ENCODE measurements around the gene CLEC4F.

CLEC4F gene

GRCh38 chr2:70779911-70780545 lies 40.4 kb downstream of the CLEC4F start:
- no peak for DNase-seq

- DNase-seq = no peak
Observed at GRCh38 chr2:70779491-70779890, 40.9 kb downstream of the CLEC4F start.

- no peak for DNase-seq
Observed at GRCh38 chr2:70778676-70779075, 41.7 kb downstream of the CLEC4F start.

- DNase-seq = no peak
Observed at GRCh38 chr2:70777450-70777849, 42.9 kb downstream of the CLEC4F start.

- no peak for DNase-seq
Observed at GRCh38 chr2:70776266-70776665, 44.1 kb downstream of the CLEC4F start.

GRCh38 chr2:70775141-70775540 lies 45.3 kb downstream of the CLEC4F start:
- no peak for DNase-seq

- DNase-seq = no peak
Observed at GRCh38 chr2:70772486-70773155, 47.8 kb downstream of the CLEC4F start.

GRCh38 chr2:70771446-70771845 lies 49.0 kb downstream of the CLEC4F start:
- DNase-seq = no peak

GRCh38 chr2:70769450-70769849 lies 50.9 kb downstream of the CLEC4F start:
- DNase-seq = no peak

GRCh38 chr2:70768590-70769085 lies 51.8 kb downstream of the CLEC4F start:
- no peak for DNase-seq

GRCh38 chr2:70767699-70768589 lies 52.5 kb downstream of the CLEC4F start, which contains the start of gene ADD2:
ADD2 (minus strand) TSS chr2:70768200; CDS start chr2:70706408, 61,792 bp downstream.
- no peak for DNase-seq

- no peak for DNase-seq
Observed at GRCh38 chr2:70767079-70767698, 53.2 kb downstream of the CLEC4F start.

- DNase-seq = no peak
Observed at GRCh38 chr2:70766357-70767078, 53.9 kb downstream of the CLEC4F start.

GRCh38 chr2:70765507-70765906 lies 54.9 kb downstream of the CLEC4F start:
- no peak for DNase-seq

GRCh38 chr2:70759446-70759845 lies 61.0 kb downstream of the CLEC4F start:
- DNase-seq = no peak

Data from NCI-H2029 treated with DMSO at 0.1 percent for 48 hours (cell line).